Transverse colon (tissue), 3 donors: ENCODE data around the gene HAO2.

Experiments used
- POLR2A ChIP-seq: fragments of 450-650 bp; IDR thresholded peaks from one replicate; pipeline ENCODE4 v1.6.1; 2016; ENCODE audit warnings: antibody characterized with exemption, mild to moderate bottlenecking, moderate library complexity
- TF ChIP-seq, protein P1 (sequence below), 5 experiments: fragments of 200-600 bp in 3 of 5; fragments of 450-650 bp in 2 of 5; sonication (generic) in 3 of 5; IDR thresholded peaks; 1 replicate in 2 of 5; 2 replicates in 3 of 5; pipeline ENCODE4 v1.5.1; 2016 to 2017; ENCODE audit warnings: antibody characterized with exemption in 5 of 5, inconsistent platforms in 3 of 5, mild to moderate bottlenecking in 2 of 5, moderate library complexity in 1 of 5

DNA sequence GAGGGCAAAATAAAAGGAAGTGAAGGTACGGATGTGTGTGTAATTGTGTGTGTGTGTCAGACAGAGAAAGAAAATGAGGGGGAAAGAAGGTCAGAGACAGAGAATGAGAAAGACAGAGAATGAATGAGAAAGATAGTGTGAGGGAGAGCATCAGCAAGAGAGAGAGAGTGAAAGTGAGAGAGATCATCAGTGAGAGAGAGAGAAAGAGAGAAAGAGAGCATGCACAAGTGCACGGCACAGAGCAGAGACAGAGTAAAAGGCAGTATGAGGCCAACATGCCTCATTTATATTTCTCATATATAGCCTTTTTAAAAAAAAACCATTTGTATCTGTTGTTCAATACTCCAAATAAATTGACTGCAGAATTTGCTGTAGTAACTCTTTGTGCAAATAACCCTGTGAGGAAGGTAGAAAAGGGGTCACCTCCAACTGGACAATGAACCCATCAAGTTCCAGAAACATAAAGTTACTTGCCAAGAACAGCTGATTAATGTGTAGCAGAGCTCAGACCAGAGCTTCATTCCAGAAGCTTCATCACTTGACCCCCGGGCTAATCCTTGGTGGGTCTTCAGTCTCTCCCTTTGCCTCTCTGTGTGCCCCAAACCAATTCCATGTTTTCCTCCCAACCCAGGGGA, 47.5 kb downstream of the HAO2 start:
- TF ChIP-seq, protein P1, sequence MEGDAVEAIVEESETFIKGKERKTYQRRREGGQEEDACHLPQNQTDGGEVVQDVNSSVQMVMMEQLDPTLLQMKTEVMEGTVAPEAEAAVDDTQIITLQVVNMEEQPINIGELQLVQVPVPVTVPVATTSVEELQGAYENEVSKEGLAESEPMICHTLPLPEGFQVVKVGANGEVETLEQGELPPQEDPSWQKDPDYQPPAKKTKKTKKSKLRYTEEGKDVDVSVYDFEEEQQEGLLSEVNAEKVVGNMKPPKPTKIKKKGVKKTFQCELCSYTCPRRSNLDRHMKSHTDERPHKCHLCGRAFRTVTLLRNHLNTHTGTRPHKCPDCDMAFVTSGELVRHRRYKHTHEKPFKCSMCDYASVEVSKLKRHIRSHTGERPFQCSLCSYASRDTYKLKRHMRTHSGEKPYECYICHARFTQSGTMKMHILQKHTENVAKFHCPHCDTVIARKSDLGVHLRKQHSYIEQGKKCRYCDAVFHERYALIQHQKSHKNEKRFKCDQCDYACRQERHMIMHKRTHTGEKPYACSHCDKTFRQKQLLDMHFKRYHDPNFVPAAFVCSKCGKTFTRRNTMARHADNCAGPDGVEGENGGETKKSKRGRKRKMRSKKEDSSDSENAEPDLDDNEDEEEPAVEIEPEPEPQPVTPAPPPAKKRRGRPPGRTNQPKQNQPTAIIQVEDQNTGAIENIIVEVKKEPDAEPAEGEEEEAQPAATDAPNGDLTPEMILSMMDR (IDR thresholded peaks at IDR 0.05), result no peak
- no peak for TF ChIP-seq POLR2A
